Neutrophil (primary cell): ENCODE data around the gene FCRL6.

ENCODE experiments used
- H3K27ac ChIP-seq: fragments of 200-600 bp; sonication (generic); 2 replicates; pipeline ENCODE4 v1.5.1; 2016; ENCODE audit warnings: mild to moderate bottlenecking, moderate library complexity
- H3K27me3 ChIP-seq: fragments of 200-600 bp; sonication (generic); 2 replicates; pipeline ENCODE4 v1.6.0; 2016; ENCODE audit warnings: mild to moderate bottlenecking
- H3K36me3 ChIP-seq: fragments of 200-600 bp; sonication (generic); 2 replicates; pipeline ENCODE4 v1.5.1; 2017
- H3K4me1 ChIP-seq, 2 experiments: fragments of 200-600 bp in 1 of 2; sonication (generic) in 1 of 2; 1 replicate in 1 of 2; 2 replicates in 1 of 2; pipeline versions ENCODE4 v1.5.1 to v1.6.1; 2013 to 2016; ENCODE audit warnings: low read depth in 1 of 2, low read length in 1 of 2, mild to moderate bottlenecking in 1 of 2, moderate library complexity in 1 of 2; ENCODE audit not compliant: control insufficient read depth in 1 of 2, insufficient read depth in 1 of 2
- H3K4me3 ChIP-seq, 2 experiments: fragments of 200-600 bp in 1 of 2; sonication (generic) in 1 of 2; 1 replicate in 1 of 2; 2 replicates in 1 of 2; pipeline ENCODE4 v1.5.1; 2013 to 2016; ENCODE audit warnings: low read depth in 1 of 2, low read length in 1 of 2, mild to moderate bottlenecking in 1 of 2, moderate library complexity in 1 of 2
- H3K9me3 ChIP-seq: fragments of 200-600 bp; sonication (generic); 2 replicates; pipeline ENCODE4 v1.5.1; 2016
- TF ChIP-seq, protein P1 (sequence below): fragments of 200-600 bp; sonication (generic); IDR thresholded peaks from 2 replicates; pipeline ENCODE4 v1.5.1; 2016; ENCODE audit warnings: antibody characterized with exemption

The FCRL6 gene

DNA sequence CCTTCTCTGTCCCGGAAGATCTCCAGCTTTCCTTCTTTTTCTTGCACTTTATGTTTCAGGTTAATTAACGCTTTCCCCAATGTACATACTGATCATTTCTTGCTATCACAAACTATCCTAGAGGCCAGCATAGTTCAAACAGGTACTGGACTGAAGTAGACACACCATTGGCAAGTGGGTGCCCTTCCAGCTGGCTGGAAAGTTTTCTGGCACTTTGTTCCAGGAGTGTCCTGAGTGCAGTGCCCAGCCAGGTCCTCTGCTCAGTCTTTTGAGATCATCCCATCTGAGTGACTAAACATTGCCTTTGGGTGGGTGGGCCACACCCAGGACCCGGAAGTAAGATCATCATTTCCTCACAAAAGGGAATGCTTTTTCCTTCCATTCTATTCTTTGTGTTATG, 36.4 kb upstream of the FCRL6 start:
- Histone ChIP-seq H3K36me3 (no peaks in the 10 kb centered on the region), H3K27me3 (no peaks in the 10 kb centered on the region), H3K4me3 (no peak overlapping the region), H3K4me1 (no peaks in the 10 kb centered on the region), H3K9me3 (no peaks in the 10 kb centered on the region), H3K27ac (no peak overlapping the region)
- TF ChIP-seq, protein P1, sequence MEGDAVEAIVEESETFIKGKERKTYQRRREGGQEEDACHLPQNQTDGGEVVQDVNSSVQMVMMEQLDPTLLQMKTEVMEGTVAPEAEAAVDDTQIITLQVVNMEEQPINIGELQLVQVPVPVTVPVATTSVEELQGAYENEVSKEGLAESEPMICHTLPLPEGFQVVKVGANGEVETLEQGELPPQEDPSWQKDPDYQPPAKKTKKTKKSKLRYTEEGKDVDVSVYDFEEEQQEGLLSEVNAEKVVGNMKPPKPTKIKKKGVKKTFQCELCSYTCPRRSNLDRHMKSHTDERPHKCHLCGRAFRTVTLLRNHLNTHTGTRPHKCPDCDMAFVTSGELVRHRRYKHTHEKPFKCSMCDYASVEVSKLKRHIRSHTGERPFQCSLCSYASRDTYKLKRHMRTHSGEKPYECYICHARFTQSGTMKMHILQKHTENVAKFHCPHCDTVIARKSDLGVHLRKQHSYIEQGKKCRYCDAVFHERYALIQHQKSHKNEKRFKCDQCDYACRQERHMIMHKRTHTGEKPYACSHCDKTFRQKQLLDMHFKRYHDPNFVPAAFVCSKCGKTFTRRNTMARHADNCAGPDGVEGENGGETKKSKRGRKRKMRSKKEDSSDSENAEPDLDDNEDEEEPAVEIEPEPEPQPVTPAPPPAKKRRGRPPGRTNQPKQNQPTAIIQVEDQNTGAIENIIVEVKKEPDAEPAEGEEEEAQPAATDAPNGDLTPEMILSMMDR: no peak

- no peaks in the 10 kb centered on the region for H3K27me3 ChIP-seq
- TF ChIP-seq, protein P1: no peak
- H3K9me3 ChIP-seq: no peaks in the 10 kb centered on the region
- H3K27ac ChIP-seq: no peak overlapping the region
- no peaks in the 10 kb centered on the region for H3K4me1 ChIP-seq
- H3K36me3 ChIP-seq: no peaks in the 10 kb centered on the region
- no peak overlapping the region for H3K4me3 ChIP-seq
These were observed 30.8 kb upstream of the FCRL6 start for GRCh38 chr1:159771127-159771895.

- Histone ChIP-seq H3K4me3 (no peak overlapping the region), H3K27me3 (no peaks in the 10 kb centered on the region), H3K9me3 (no peaks in the 10 kb centered on the region), H3K27ac (no peak overlapping the region), H3K4me1 (no peaks in the 10 kb centered on the region), H3K36me3 (no peaks in the 10 kb centered on the region)
- TF ChIP-seq, protein P1: no peak
These were observed 27.7 kb upstream of the FCRL6 start for GRCh38 chr1:159774465-159774864.

GRCh38 chr1:159775716-159776115, 26.4 kb upstream of the FCRL6 start:
- peaks cover 5 to 7% of the 10 kb centered on the region in 2 experiments for H3K4me1 ChIP-seq
- no peaks in the 10 kb centered on the region for H3K36me3 ChIP-seq
- H3K27ac ChIP-seq: no peak overlapping the region
- no peaks in the 10 kb centered on the region for H3K27me3 ChIP-seq
- TF ChIP-seq, protein P1: no peak
- H3K9me3 ChIP-seq: no peaks in the 10 kb centered on the region
- H3K4me3 ChIP-seq: no peak overlapping the region

DNA sequence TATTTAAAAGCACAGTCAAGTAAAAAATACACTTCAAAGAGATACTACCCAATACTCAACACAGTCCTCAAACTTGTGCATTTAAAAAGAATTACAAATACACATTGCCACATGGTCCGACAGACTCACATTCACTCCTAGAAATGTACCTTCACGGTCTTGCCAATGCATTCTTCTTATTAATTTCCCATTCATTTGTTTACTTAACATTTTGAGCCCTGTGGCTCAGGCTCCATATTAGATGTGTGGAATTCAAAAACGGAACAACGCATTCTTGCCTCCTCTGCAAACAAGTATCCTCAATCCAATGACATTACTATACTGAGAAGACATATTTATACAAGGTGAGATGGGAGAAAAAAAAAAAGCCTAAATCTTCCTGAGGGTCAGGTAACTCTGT, 23.9 kb upstream of the FCRL6 start:
- Histone ChIP-seq H3K4me3 (no peak overlapping the region), H3K36me3 (no peaks in the 10 kb centered on the region), H3K27ac (no peak overlapping the region), H3K9me3 (no peaks in the 10 kb centered on the region), H3K27me3 (no peaks in the 10 kb centered on the region), H3K4me1 (peaks cover 13 to 19% of the 10 kb centered on the region in 2 experiments)
- TF ChIP-seq, protein P1: no peak
